GM19351 (cell line): ENCODE measurements around the gene MYCBPAP.

ENCODE experiments used
- ATAC-seq: cut with Tn5 transposase; IDR thresholded peaks from one replicate; pipeline ENCODE4 v1.9.1; 2021; ENCODE audit warnings: mild to moderate bottlenecking, moderate library complexity; ENCODE audit not compliant: unreplicated experiment

The MYCBPAP gene

GRCh38 chr17:50569592-50569991 lies 61.4 kb downstream of the MYCBPAP start:
- no peak for ATAC-seq

- ATAC-seq: no peak
Observed at GRCh38 chr17:50570032-50570431, 61.8 kb downstream of the MYCBPAP start.

GRCh38 chr17:50570528-50570927 lies 62.3 kb downstream of the MYCBPAP start:
- ATAC-seq: no peak

- ATAC-seq: no peak
Observed at GRCh38 chr17:50571681-50572080, 63.4 kb downstream of the MYCBPAP start.

- ATAC-seq: no peak
Observed at GRCh38 chr17:50572541-50572940, 64.3 kb downstream of the MYCBPAP start.

- ATAC-seq: no peak
Observed at GRCh38 chr17:50573866-50574611, 65.8 kb downstream of the MYCBPAP start.

GRCh38 chr17:50575581-50576210 lies 67.5 kb downstream of the MYCBPAP start:
- ATAC-seq: no peak

- ATAC-seq: no peak
Observed at GRCh38 chr17:50576864-50577263, 68.6 kb downstream of the MYCBPAP start.

GRCh38 chr17:50577451-50577954 lies 69.3 kb downstream of the MYCBPAP start:
- no peak for ATAC-seq

- no peak for ATAC-seq
Observed at GRCh38 chr17:50578173-50578572, 69.9 kb downstream of the MYCBPAP start.

- no peak for ATAC-seq
Observed at GRCh38 chr17:50579399-50579798, 71.2 kb downstream of the MYCBPAP start.

GRCh38 chr17:50580646-50581045 lies 72.4 kb downstream of the MYCBPAP start:
- no peak for ATAC-seq
